Osteoblast (primary cell): Measurements from ENCODE around the gene GORASP1. TPM values are rescaled to one million over a fixed set of nuclear protein-coding genes. Genes with fewer than 3 reads are reported as not detected.

Experiments used
- DNase-seq: peaks from one replicate; pipeline ENCODE4 v3.0.0; 2011; ENCODE audit warnings: low spot score, mixed read lengths; ENCODE audit not compliant: insufficient read length; ENCODE audit errors: missing footprints
- H2AFZ ChIP-seq: 2 replicates; pipeline ENCODE4 v1.6.0; 2011; ENCODE audit warnings: mild to moderate bottlenecking, low read length
- H3K27ac ChIP-seq: 2 replicates; pipeline ENCODE4 v1.5.1; 2011; ENCODE audit warnings: mild to moderate bottlenecking, low read depth, low read length, moderate library complexity
- H3K27me3 ChIP-seq: 2 replicates; pipeline ENCODE4 v1.6.0; 2012; ENCODE audit warnings: mild to moderate bottlenecking, control low read depth, inconsistent platforms, low read length, moderate library complexity; ENCODE audit not compliant: insufficient read depth
- H3K36me3 ChIP-seq: 2 replicates; pipeline ENCODE4 v1.5.1; 2011; ENCODE audit warnings: mild to moderate bottlenecking, low read length, control low read depth, moderate library complexity; ENCODE audit not compliant: insufficient read depth
- H3K4me1 ChIP-seq: 2 replicates; pipeline ENCODE4 v1.5.1; 2011; ENCODE audit warnings: mild to moderate bottlenecking, low read length, control low read depth, moderate library complexity; ENCODE audit not compliant: insufficient read depth
- H3K4me2 ChIP-seq: 2 replicates; pipeline ENCODE4 v1.6.0; 2011; ENCODE audit warnings: mild to moderate bottlenecking, low read length; ENCODE audit not compliant: insufficient read depth
- H3K4me3 ChIP-seq: fragments of 200-600 bp; sonication (generic); 3 replicates; pipeline ENCODE4 v1.5.1; 2012; ENCODE audit warnings: mild to moderate bottlenecking, low read length, inconsistent platforms; ENCODE audit not compliant: insufficient read depth
- H3K79me2 ChIP-seq: 2 replicates; pipeline ENCODE4 v1.6.0; 2012; ENCODE audit warnings: mild to moderate bottlenecking, low read length, control low read depth, inconsistent platforms; ENCODE audit not compliant: insufficient read depth
- H3K9me3 ChIP-seq: 2 replicates; pipeline ENCODE4 v1.5.1; 2011; ENCODE audit warnings: low read depth, low read length, control low read depth
- H4K20me1 ChIP-seq: 2 replicates; pipeline ENCODE4 v1.6.0; 2012; ENCODE audit warnings: mild to moderate bottlenecking, low read length, control low read depth; ENCODE audit not compliant: insufficient read depth
- total RNA-seq: library from RNA; depleted of rRNA; stranded (reverse); fragments of >200 nt; gene quantifications from 2 replicates; pipeline ENCODE4 v1.2.3, GENCODE V29; 2012
- TF ChIP-seq, protein P1 (sequence below): IDR thresholded peaks from 2 replicates; pipeline ENCODE4 v1.5.1; 2011; ENCODE audit warnings: mild to moderate bottlenecking, low read depth, low read length, moderate library complexity; ENCODE audit errors: extremely low read depth

Gene GORASP1
- total RNA-seq, 1 donor = 46.0 TPM

GRCh38 chr3:39109086-39109485, 1.7 kb upstream of the GORASP1 start:
- TF ChIP-seq, protein P1, sequence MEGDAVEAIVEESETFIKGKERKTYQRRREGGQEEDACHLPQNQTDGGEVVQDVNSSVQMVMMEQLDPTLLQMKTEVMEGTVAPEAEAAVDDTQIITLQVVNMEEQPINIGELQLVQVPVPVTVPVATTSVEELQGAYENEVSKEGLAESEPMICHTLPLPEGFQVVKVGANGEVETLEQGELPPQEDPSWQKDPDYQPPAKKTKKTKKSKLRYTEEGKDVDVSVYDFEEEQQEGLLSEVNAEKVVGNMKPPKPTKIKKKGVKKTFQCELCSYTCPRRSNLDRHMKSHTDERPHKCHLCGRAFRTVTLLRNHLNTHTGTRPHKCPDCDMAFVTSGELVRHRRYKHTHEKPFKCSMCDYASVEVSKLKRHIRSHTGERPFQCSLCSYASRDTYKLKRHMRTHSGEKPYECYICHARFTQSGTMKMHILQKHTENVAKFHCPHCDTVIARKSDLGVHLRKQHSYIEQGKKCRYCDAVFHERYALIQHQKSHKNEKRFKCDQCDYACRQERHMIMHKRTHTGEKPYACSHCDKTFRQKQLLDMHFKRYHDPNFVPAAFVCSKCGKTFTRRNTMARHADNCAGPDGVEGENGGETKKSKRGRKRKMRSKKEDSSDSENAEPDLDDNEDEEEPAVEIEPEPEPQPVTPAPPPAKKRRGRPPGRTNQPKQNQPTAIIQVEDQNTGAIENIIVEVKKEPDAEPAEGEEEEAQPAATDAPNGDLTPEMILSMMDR = no peak
- Histone ChIP-seq H2AFZ (no peak overlapping the region), H3K9me3 (no peaks in the 10 kb centered on the region), H4K20me1 (peaks cover 25% of the 10 kb centered on the region), H3K4me3 (no peak overlapping the region), H3K27ac (no peak overlapping the region), H3K4me1 (peaks cover 18% of the 10 kb centered on the region), H3K36me3 (peaks cover 6% of the 10 kb centered on the region), H3K4me2 (no peak overlapping the region), H3K27me3 (no peaks in the 10 kb centered on the region), H3K79me2 (peaks cover 33% of the 10 kb centered on the region)
- DNase-seq = no peak

- H3K36me3 ChIP-seq = peaks cover 6% of the 10 kb centered on the region
- peak overlapping the region; percentile 95 for H3K27ac ChIP-seq
- peaks cover 41% of the 10 kb centered on the region for H3K79me2 ChIP-seq
- H3K4me1 ChIP-seq = peaks cover 18% of the 10 kb centered on the region
- peak overlapping the region; percentile 91 for H3K4me2 ChIP-seq
- H3K9me3 ChIP-seq = no peaks in the 10 kb centered on the region
- DNase-seq = no peak
- peak overlapping the region; percentile 93 for H2AFZ ChIP-seq
- peaks cover 33% of the 10 kb centered on the region for H4K20me1 ChIP-seq
- no peaks in the 10 kb centered on the region for H3K27me3 ChIP-seq
- H3K4me3 ChIP-seq = peak overlapping the region; percentile 99
- TF ChIP-seq, protein P1 = no peak
Measured at GRCh38 chr3:39108200-39108710, 828 bp upstream of the GORASP1 start.

- H3K27ac ChIP-seq = peak overlapping the region; percentile 95
- H3K36me3 ChIP-seq = peaks cover 6% of the 10 kb centered on the region
- peak overlapping the region; percentile 93 for H2AFZ ChIP-seq
- TF ChIP-seq, protein P1 = no peak
- H3K9me3 ChIP-seq = no peaks in the 10 kb centered on the region
- no peaks in the 10 kb centered on the region for H3K27me3 ChIP-seq
- H3K4me3 ChIP-seq = peak overlapping the region; percentile 99
- DNase-seq = peak; percentile 96
- H4K20me1 ChIP-seq = peaks cover 37% of the 10 kb centered on the region
- peaks cover 18% of the 10 kb centered on the region for H3K4me1 ChIP-seq
- H3K79me2 ChIP-seq = peaks cover 54% of the 10 kb centered on the region
- H3K4me2 ChIP-seq = peak overlapping the region; percentile 91
Measured at GRCh38 chr3:39106851-39107387, 508 bp downstream of the GORASP1 start.

- TF ChIP-seq, protein P1 = no peak
- peak overlapping the region; percentile 99 for H3K4me3 ChIP-seq
Measured at GRCh38 chr3:39106281-39106811, 1.1 kb downstream of the GORASP1 start.

More at GRCh38 chr3:39106281-39106811, 1.1 kb downstream of the GORASP1 start:
- Histone ChIP-seq H3K36me3 (peaks cover 6% of the 10 kb centered on the region), H2AFZ (peak overlapping the region; percentile 93), H3K4me2 (peak overlapping the region; percentile 91), H3K27me3 (no peaks in the 10 kb centered on the region), H3K9me3 (no peaks in the 10 kb centered on the region), H3K27ac (peak overlapping the region; percentile 95), H3K4me1 (peaks cover 18% of the 10 kb centered on the region), H3K79me2 (peaks cover 59% of the 10 kb centered on the region), H4K20me1 (peaks cover 43% of the 10 kb centered on the region)
- peak; percentile 93 for DNase-seq
